Esophagus squamous epithelium (tissue), 4 donors: ENCODE results near the gene MCC.

Experiments
- POLR2A ChIP-seq, 4 donors: fragments of 450-650 bp; IDR thresholded peaks; one replicate each; pipeline ENCODE4 v1.6.1; 2017; ENCODE audit warnings: antibody characterized with exemption in 4 of 4, mild to moderate bottlenecking in 4 of 4, moderate library complexity in 3 of 4
- TF ChIP-seq, protein P1 (sequence below), 6 experiments: fragments of 450-650 bp in 4 of 6; fragments of 200-600 bp in 2 of 6; sonication (generic) in 2 of 6; IDR thresholded peaks; one replicate each; pipeline ENCODE4 v1.5.1; 2016 to 2019; ENCODE audit warnings: antibody characterized with exemption in 6 of 6, mild to moderate bottlenecking in 4 of 6, moderate library complexity in 4 of 6

DNA sequence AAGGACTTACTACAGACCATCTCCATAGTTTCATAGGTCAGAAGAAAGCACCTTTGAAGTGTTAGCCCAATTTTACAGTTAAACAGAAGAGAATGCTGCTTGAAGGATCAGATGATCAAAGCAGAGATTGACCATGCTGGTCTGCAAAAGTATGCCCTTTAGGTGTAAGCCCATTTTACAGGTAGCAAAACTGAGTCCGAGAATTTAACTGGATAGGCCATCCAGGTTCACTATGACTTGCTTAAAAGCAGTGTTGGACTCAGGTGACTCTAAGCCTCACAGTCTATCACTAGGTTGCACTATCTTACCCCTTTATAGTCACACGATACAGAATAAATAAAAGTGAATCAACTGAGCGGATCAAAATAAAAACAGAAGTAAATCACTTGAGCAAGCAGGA is 299.0 kb downstream of the MCC start:
- TF ChIP-seq, protein P1, sequence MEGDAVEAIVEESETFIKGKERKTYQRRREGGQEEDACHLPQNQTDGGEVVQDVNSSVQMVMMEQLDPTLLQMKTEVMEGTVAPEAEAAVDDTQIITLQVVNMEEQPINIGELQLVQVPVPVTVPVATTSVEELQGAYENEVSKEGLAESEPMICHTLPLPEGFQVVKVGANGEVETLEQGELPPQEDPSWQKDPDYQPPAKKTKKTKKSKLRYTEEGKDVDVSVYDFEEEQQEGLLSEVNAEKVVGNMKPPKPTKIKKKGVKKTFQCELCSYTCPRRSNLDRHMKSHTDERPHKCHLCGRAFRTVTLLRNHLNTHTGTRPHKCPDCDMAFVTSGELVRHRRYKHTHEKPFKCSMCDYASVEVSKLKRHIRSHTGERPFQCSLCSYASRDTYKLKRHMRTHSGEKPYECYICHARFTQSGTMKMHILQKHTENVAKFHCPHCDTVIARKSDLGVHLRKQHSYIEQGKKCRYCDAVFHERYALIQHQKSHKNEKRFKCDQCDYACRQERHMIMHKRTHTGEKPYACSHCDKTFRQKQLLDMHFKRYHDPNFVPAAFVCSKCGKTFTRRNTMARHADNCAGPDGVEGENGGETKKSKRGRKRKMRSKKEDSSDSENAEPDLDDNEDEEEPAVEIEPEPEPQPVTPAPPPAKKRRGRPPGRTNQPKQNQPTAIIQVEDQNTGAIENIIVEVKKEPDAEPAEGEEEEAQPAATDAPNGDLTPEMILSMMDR (IDR thresholded peaks at IDR 0.05) = no peak
- TF ChIP-seq POLR2A (IDR thresholded peaks at IDR 0.05) = no peak
